Transverse colon (tissue), 4 donors: Measurements from ENCODE around the gene NR4A3.

ENCODE experiments used
- CTCF ChIP-seq, 5 experiments: fragments of 200-600 bp in 3 of 5; fragments of 450-650 bp in 2 of 5; sonication (generic) in 3 of 5; IDR thresholded peaks; 1 replicate in 2 of 5; 2 replicates in 3 of 5; pipeline ENCODE4 v1.5.1; 2016 to 2017; ENCODE audit warnings: antibody characterized with exemption in 5 of 5, inconsistent platforms in 3 of 5, mild to moderate bottlenecking in 2 of 5, moderate library complexity in 1 of 5
- EP300 ChIP-seq: sonication (generic); formaldehyde crosslinking; IDR thresholded peaks from one replicate; pipeline ENCODE4 v1.6.1; 2017; ENCODE audit warnings: antibody characterized with exemption, low read depth
- POLR2A ChIP-seq: fragments of 450-650 bp; IDR thresholded peaks from one replicate; pipeline ENCODE4 v1.6.1; 2016; ENCODE audit warnings: antibody characterized with exemption, mild to moderate bottlenecking, moderate library complexity
- POLR2AphosphoS5 ChIP-seq, 3 donors: sonication (generic); formaldehyde crosslinking; IDR thresholded peaks; one replicate each; pipeline ENCODE4 v1.6.1; 2016; ENCODE audit warnings: antibody characterized with exemption in 3 of 3

GRCh38 chr9:99803694-99804093 is 18.0 kb upstream of the NR4A3 start:
- TF ChIP-seq CTCF (IDR thresholded peaks at IDR 0.05) (no peak), POLR2A (no peak), POLR2AphosphoS5 (IDR thresholded peaks at IDR 0.05) (no peak), EP300 (no peak)
